Left kidney (tissue), 2 donors: Measurements from ENCODE around the gene ZFYVE27. TPM values are rescaled to one million over a fixed set of nuclear protein-coding genes. Genes with fewer than 3 reads are reported as not detected.
A peak's percentile ranks its signal among the peaks of the same experiment; 100 is the strongest.

Source experiments
- DNase-seq: peaks from one replicate; pipeline ENCODE4 v3.0.0-alpha.2; 2013
- polyA plus RNA-seq: library from polyadenylated mRNA; unstranded; fragments of 120-200 nt; gene quantifications from one replicate; pipeline ENCODE4 v1.2.1, GENCODE V29; 2013; ENCODE audit not compliant: insufficient read length

ZFYVE27 gene
- polyA plus RNA-seq, 1 donor: 35.1 TPM

GRCh38 chr10:97714401-97715258 is 22.3 kb upstream of the ZFYVE27 start:
- no peak for DNase-seq

GRCh38 chr10:97715259-97715874 is 21.6 kb upstream of the ZFYVE27 start:
- DNase-seq: no peak

DNA sequence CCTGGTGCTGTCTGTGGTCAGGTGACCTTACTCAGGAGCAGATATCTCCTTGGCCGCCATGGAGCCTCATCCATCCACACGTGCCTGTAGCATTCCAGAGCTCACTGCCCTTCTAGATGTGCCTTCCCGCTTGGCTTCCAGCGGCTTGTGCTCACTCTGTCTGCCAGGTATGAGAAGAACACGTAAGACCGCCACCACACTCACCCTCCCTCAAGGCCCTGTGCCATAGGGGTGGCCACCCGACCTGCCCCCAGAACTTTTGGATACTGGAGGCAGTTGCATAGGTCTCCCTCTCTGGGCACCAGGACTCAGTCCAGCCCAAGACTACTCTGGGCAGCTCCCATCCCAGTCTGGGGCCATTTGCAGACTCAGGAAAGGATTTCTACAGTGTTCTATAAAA is 19.3 kb upstream of the ZFYVE27 start:
- no peak for DNase-seq

- no peak for DNase-seq
Observed at GRCh38 chr10:97718178-97718577, 18.8 kb upstream of the ZFYVE27 start.

DNA sequence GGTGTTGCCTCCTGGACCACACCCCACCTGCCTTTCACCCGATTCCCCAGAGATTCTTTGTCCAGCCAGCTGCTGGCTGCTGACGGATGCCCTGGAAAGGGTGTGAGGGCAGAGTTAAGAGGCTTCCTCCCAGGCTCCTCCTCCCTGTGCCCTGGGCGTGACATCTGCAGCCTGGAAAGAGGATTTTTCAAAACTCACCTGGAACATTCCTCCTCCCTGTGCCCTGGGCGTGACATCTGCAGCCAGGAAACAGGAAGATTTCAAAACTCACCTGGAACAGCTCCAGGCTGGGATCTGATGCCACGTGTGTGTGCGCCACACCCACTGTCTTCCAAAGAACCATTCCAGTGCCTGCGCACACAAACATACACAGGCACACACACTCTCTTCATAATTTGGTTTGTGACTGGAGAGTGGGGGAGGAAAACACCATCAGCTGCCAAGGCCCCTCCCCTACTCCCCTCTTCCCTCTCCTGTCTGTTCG is 18.2 kb upstream of the ZFYVE27 start:
- DNase-seq: no peak

DNA sequence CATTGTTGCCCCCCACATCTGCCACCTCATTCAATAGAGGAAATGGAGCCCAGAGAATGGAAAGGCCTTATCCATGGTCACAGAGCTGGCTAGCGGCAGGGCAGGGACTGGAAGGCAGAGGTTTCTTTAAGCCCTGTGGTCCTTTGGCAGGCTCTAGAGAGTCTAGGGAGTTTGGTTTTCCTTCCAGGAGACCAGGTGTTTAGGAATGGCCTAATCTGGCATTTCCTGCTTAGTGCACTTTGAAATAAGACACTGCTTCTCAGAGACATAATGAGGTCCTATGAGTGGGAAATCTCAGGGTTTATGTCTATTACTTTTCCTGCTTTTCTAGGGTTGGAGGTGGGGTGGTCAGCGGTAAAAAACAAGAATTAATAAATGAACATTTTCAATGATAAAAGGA is 17.3 kb upstream of the ZFYVE27 start:
- DNase-seq: no peak

DNA sequence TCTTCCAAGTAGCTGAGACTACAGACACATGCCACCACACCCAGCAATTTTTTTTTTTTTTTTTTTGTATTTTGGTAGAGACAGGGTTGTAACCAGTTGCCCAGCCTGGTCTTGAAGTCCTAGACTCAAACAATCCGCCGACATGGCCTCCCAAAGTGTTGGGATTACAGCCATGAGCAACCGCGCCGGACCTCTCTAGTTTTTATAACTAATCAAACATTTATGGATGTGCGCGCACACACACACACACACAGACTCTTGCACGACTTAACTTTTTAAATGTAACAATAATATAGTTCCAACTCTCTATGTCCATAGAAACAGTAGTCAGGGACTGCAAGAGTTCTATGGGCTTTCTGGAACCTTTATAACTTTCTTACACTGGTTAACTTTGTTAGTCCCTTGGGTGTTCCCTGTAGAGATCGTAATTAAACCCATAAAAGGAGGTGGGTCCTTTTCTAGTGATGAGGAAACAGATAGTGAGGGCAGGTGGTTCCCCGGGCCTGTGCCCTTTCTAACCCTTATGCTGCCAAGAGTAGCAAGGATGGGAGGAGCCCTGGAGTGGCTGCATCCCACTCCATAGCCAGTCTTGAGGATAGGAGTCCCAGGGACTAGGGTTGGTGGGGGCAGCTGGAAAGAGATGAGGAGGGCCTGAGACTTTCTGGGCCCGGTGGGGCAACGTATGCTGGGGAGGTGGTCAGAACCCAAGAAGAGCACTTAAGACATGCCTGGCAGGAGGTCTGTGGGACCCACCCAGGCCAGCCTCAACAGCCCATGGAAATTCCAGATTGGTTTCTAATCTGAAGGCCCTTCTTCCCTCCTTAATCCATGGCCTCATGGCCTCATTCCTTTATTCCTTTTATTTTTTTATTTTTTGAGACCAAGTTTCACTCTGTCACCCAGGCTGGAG is 14.8 kb upstream of the ZFYVE27 start:
- no peak for DNase-seq

GRCh38 chr10:97723001-97723400 is 13.9 kb upstream of the ZFYVE27 start:
- no peak for DNase-seq

- DNase-seq: no peak
Observed at GRCh38 chr10:97724341-97724941, 12.5 kb upstream of the ZFYVE27 start.

GRCh38 chr10:97726636-97727178 is 10.2 kb upstream of the ZFYVE27 start:
- DNase-seq: peak; percentile 77

DNA sequence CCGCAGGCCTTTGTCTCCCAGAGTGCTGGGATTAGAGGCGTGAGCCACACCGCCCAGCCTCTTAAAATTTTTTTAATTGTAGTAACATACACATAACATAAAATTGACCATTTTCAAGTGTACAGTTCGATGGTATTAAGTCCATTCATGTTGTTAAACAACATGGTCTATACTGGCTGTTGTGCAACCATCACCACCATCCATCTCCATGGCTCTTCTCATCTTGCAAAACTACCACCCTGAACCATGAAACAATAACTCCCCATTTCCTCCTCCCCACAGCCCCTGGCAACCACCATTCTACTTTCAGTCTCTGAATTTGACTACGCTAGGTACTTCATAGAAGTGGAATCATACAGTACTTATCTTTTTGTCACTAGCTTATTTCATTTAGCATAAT is 7.9 kb upstream of the ZFYVE27 start:
- DNase-seq: no peak

GRCh38 chr10:97731346-97732051 is 5.4 kb upstream of the ZFYVE27 start:
- DNase-seq: peak; percentile 81

GRCh38 chr10:97732052-97732359 is 4.9 kb upstream of the ZFYVE27 start:
- no peak for DNase-seq

DNA sequence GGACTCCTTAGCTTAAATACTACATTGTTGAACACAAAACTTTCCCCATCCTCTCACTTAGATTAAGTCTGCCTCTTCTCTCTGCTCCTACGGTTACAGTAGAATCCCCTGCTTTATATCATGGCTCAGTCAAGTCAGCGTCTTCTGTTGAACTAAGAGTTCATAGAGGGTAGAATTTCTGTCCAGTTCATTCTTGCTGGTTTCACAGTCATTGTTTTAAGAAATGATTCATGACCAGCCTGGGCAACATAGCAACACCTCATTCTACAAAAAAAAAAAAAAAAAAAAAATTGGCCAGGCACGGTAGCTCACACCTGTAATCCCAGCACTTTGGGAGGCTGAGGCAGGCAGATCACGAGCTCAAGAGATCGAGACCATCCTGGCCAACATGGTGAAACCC is 3.7 kb upstream of the ZFYVE27 start:
- no peak for DNase-seq

DNA sequence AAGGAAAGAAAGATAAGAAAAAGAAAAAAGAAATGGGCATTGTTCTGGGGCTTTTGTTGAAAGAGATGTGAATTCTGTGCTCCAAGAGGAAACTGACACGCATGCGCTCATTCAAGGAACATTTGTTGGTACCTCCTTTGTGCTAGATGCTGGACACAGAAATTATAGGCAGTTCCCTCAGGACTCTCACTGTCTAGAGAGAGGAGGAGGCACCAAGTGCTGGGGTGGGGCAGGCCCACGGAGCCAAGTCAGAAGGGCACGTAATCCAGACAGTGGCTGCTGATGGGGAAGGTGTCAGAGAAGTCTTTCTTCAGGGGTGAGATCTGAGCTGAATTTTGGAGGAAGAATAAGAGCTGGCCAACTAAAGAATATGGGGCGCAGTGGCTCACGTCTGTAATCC is 2.9 kb upstream of the ZFYVE27 start:
- no peak for DNase-seq

- no peak for DNase-seq
Observed at GRCh38 chr10:97736403-97736901, 476 bp upstream of the ZFYVE27 start.

DNA sequence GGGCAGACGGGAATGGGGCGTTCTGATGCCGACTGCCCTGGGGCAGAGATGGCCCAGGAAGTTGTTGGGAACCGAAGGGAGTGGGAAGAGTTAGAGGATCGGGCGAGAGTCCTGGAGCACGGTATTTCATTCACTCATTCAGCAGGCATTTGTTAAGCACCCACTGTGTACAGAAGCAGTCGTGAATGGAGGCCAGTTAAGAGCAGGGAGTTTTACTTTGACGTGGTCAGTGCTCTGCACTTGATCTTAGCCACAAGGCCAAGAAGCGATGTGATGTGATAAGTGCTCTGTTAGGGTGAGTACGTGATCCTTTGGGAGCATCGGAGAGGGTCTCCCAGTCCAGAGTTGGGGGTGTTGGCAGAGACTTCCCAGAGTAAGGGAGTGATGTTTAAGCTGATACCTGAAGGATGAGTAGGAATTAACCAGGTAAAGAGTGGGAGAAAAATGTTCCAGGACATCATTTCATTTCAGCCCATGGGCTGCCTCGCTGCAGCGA is 890 bp downstream of the ZFYVE27 start:
- DNase-seq: no peak

- DNase-seq: no peak
Observed at GRCh38 chr10:97738616-97739015, 1.7 kb downstream of the ZFYVE27 start.

- no peak for DNase-seq
Observed at GRCh38 chr10:97740613-97741012, 3.7 kb downstream of the ZFYVE27 start.

DNA sequence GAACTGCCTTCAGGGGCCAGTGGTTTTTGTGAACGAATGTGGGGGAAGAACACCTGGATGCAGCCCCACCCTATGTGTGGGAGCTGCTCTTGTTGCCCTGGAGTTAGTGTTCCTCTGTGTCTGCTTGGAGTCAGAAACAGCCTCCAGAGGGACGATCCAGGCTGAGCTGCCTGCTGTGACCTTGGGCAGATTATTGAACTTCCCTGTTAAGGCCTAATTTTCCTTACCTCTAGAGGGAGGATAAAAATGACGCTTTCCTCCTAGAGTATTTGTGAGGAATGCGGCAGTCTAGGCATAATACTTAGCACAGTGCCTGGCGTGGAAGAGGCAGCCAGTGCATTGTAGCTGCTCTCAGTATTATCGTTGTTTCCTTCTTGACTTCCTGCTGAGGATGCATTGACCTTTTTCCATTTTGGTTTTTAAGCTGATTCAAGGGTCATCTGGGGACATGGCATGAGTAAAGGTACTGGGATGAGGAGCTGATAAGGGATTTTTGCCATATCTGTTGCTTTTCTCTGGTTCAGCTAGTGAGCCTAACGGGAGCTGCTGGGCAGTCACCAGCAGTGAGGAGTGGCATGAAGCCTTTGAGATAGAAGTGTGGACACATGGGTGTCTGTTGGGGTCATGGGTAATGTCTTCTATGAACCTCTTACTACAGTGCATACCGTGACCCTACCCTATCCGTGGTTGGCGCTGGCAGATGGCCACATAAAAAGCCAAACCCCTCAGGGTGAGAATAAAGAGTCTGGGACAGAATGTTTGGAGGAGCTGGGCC is 6.4 kb downstream of the ZFYVE27 start:
- DNase-seq: no peak
